COLO829 (cell line): ENCODE measurements around the gene MFSD2B.
"Not testable (repeated sequence)": the region's sequence is repeated elsewhere in the genome, so short reads cannot be mapped to it uniquely, and the experiment has no call there.

Source experiments
- DNase-seq: peaks from one replicate; pipeline ENCODE4 v3.0.0; 2012; ENCODE audit warnings: low spot score

MFSD2B gene

DNA sequence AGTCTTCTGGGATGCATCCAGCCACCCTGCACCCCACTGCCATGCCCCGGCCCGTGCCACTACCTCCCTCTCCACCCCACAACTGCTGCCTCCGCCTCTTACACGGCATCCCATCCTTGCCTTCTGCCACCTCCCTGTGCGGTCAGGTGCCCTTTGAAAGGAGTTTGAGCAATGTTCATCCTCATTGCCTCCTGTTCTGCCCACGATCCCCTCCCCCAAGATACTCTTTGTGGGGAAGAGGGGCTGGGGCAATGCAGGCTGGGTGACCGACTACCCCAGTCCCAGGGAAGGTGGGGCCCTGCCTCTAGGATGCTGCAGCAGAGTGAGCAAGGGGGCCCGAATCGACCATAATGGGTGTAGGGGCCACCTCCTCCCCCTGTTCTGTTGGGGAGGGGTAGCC, 8.4 kb downstream of the MFSD2B start:
- DNase-seq = no peak

DNA sequence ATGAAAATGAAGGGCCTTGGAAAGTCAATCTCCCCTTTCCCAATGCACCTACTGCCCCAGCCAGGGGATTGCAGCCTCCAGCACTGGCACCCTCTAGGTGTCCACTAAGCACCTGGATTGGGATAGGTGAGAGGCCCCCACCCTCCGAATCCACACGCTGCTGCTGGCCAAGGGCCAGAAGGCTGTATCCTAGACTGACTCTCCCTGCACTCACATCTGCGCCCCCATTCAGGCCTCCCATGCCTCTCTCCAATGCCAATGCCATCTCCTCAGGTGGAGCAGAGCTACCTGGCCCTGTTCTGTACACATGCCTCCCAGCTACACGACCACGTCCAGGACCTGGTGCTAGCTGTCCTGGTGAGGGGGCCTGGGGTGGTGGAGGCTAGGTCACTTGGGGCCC, 9.8 kb downstream of the MFSD2B start:
- no peak for DNase-seq

DNA sequence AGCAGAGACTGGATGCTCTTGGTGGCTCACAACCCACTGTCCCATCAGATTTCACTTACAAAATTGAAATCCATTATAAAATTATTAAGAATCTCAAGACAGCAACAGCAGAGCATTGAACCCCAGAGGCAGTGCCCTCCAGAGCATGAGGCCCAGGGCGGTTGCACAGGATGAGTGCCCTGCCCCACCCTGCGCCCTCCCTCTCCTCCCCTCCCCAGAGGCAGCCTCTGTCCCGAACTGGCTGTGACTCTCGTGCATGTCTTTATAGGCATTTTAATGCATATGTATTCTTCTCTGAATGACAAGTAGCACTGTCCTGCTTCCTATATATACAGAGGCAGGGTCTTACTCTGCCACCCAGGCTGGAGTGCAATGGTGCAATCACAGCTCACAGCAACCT, 10.4 kb downstream of the MFSD2B start:
- DNase-seq = no peak

DNA sequence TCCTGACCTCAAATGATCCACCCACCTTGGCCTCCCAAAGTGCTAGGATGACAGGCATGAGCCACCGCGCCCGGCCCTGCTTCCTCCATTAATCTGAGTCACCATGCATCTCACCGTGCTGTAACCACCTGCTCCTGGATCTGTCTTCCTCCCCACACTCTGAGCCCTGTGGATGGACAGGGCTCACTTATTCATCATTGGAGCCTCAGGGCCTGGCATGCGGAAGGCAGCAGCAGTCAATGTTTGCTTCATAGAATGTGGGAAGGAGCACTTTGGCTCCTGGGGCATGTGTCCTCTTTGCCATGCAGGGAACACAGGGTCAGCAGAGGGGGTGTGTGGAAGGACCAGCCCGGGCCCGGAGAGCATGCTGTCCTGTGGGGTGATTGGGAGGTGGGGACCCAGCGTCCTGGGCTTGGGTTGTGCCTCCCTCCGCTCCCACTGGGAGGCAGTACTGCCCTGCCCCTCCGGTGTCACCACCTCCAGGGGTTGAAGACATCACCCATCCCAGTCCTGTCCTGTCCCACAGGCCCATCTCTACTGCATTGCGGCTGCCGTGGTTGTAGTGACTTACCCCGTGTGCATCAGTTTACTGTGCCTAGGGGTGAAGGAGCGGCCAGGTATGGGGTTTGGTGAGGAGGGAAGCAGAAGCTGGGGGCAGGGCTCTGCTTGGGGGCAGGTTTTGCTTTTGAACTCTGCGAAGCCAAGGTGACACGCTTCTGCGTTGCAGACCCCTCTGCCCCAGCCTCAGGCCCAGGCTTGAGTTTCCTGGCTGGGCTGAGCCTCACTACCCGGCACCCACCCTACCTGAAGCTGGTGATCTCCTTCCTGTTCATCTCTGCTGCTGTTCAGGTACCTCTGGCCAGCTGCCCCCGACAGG, 11.5 kb downstream of the MFSD2B start:
- DNase-seq = no peak

DNA sequence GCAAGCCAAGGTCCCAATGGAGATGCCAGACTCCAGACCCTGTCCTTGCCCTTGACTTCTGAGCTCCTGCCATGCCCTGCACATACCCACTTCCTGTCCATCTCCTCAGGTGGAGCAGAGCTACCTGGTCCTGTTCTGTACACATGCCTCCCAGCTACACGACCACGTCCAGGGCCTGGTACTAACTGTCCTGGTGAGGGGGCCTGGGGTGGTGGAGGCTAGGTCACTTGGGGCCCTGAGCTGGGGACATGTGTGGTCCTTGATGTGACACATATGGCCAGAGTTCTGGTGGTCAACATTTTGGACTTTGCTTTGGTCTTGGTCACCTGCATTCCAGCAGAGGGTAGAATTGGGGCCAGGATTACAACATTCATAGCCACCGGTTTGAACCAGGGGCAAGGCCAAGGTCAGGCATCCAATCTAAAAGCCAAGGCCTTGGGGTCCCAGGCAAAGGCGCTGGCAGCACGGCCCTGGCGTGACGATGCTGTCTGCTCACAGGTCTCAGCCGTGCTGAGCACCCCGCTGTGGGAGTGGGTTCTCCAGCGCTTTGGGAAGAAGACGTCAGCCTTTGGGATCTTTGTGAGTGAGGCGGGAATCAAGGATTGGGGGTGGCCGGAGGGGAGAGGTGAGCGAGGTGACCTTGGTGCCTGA, 12.6 kb downstream of the MFSD2B start:
- DNase-seq = no peak

DNA sequence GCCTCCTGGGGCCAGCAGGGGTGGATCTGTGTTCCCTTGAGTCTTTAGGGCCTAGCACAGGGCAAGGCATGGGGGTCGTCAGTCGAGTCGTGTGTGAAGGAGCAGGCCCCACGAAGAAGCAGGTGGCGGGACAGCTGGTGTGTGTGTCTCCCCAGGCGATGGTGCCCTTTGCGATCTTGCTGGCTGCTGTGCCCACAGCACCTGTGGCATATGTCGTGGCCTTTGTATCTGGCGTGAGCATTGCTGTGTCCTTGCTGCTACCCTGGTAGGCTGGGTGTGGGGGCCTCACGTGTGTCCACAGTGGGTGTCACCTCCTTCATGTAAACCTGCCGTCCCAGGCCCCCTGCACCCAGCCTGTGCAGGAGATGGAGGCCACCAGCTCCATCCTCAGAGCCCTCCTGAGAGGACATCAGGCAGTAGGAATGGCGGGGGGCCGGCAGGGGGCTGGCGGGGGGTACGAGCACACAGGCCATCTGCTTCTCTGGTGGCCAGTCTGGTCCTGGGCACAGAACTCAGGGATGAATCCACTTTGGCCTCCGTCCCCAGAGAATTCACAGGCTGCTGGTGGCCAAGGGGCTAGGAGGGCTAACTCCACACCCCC, 13.2 kb downstream of the MFSD2B start:
- DNase-seq = no peak

DNA sequence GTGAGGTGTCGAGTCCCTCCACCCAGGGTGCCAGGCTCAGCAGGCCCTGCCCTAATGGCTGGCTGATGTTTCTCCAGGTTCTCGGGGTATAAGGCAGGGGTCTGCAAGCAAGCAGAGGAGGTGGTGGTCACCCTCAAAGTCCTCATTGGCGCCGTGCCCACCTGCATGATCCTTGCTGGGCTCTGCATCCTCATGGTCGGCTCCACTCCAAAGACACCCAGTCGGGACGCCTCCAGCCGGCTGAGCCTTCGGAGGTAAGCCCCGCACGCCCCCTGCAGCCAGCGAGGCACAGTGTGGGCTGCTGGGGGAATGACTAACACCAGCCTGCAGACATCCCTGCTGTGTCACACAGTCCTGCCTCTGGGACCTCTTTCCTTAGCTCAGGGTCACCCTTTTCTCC, 14.1 kb downstream of the MFSD2B start:
- DNase-seq = no peak

DNA sequence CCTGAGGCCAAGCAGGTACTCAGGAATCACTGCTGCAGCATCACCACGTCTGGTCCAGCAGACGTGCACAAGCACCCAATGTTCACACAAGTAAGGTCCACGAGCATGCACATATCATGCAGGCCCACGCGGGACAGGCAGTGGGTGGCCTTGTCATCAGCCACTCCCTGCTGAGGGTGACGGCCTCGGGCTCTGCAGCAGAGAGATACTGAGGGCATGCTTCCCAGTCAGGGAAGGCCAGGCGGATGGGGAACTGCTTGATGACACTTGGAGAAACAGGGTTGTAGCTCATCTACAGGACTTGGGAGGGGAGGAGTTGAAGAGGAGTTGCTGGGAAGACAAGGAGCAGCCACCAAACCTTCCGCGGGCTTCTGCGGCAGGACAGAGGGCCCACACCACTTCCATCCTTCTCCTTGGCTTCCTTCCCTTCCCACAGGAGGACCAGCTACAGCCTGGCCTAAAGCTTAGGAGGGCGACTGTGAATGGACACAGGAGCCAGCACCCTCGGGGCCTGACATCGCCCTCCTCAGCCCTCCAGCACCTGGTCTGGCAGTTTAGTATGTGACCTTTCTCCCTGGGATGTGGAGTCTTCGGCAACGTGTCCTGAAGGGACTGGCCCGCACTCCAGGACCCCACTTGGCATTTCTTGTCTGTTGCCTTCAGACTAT, 15.2 kb downstream of the MFSD2B start:
- DNase-seq = no peak

DNA sequence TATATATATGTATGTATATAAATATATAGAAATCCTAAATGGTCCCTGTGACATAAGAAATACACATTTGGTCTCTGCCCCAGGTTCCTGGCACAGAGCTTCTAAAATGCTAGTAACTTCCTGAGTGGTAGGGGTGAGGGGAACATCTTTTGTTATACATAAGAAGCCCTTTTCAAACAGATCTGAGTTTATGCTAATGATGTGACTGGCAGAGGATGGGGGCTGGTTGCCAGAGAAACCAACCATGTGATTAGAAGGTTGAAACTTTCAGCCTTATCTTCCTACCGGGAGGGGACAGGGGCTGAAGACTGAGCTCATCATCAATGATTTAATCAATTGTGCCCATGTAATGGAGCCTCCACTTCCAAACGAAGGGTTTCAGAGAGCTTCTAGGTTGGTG, 16.3 kb downstream of the MFSD2B start:
- DNase-seq = no peak

DNA sequence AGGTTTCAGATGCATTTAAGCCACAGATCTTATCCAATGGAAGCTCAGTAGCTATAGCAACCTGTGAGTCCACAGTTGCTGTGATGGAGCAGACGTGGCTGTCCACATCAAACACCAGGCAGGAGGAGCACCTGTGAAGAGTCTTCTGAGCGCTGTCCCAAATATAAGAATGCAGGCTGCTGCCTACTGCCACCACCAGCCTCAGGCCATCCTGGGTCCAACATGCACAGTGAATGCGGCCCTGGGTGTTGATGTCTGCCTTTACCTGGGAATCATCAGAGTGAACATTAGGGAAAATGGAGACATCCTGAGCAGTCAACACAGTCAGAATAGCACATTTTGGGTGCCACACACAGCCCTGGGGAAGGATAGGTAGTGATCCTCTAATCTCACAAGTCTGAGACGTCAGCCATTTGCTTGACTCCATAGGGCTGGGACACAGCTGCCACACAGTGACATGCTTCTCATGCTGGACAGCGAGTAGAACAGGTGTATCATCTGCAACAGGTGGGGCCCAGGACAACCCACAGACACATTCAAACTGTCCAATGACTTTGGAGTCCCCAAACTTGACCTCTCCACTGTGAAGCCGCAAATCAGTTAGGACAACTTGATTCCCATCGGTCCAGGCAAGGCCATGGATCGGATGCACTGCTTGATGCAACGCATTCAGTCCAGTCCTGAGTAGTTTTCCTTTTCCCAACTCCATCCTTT, 29.1 kb downstream of the MFSD2B start:
- no peak for DNase-seq

DNA sequence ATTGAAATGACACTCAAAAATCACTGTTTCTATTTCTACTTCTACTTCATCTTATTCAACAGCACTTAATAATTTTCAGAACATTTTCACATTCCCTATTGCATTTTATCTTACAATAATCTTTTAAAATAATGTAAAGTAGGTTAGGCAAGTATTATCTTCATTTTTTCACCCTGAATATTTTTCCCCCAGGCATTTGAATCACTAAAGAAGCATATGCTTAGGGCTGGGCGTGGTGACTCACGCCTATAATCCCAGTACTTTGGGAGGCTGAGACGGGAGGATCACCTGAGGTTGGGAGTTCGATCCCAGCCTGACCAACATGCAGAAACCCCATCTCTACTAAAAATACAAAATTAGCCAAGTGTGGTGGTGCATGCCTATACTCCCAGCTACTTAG, 30.6 kb downstream of the MFSD2B start:
- DNase-seq = no peak

DNA sequence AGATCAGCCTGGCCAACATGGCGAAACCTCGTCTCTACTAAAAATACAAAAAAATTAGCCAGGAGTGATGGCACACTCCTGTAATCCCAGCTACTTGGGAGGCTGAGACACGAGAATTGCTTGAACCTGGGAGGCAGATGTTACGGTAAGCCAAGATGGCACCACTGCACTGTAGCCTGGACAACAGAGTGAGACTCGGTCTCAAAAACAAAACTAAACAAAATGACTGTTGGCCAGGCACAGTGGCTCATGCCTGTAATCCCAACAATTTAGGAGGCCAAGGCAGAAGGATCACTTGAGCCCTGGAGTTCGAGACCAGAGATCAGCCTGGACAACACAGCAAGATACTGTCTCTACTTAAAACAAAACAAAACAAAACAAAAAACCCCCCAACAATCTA, 33.2 kb downstream of the MFSD2B start:
- not testable (repeated sequence) for DNase-seq

DNA sequence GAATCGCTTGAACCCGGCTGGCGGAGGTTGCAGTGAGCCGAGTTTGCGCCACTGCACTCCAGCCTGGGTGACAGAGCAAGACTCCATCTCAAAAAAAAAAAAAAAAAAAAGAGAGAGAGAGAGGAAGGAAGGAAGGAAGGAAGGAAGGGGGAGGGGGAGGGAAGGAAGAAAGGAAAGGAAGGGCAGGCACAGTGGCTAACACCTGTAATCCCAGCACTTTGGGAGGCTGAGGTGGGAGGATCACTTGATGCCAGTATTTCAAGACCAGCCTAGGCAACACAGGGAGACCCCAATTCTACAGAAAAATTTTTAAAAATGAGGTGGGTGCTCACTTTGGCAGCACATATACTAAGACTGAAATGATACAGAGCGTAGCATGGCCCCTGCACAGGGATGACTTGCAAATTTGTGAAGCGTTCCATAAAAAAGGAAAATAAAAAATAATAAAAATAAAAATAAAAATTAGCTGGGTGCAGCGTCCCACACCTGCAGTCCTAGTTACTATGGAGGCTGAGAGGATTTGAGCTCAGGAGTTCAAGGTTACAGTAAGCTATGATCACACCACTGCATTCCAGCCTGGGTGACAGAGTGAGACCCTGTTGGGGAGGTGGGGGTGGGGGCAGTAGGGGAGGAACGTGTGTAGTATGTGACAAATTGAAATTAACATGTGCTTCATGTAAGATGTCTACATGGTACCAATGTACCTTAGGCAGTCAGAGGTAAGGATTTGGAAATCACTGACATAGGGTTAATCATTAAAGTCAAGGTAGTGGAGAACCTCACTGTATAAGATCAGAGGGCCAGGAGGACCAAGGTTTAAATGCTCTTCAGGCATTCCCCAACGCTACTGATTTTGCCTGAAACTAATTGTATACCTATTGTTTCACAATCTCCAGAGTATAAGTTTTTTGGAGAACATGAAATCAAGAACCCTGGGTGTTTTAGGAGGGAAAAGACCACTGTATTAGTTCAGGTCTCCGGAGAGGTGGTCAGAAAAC, 35.9 kb downstream of the MFSD2B start:
- DNase-seq = no peak

DNA sequence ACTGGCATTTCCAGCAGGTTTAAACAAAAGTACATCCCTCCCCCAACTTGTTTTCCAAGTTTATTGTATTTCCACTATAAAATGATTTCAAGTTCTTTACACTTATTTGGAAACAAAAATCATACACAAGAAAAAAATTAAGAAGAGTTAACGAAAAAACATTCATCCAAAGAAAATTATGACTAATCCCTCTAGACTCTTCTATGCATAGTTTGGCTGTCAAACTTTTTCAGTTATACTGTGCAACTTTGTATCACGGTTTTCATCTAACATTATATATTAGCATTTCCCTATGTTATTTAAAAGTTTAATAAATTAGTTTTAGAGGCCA, 36.7 kb downstream of the MFSD2B start:
- DNase-seq = no peak

DNA sequence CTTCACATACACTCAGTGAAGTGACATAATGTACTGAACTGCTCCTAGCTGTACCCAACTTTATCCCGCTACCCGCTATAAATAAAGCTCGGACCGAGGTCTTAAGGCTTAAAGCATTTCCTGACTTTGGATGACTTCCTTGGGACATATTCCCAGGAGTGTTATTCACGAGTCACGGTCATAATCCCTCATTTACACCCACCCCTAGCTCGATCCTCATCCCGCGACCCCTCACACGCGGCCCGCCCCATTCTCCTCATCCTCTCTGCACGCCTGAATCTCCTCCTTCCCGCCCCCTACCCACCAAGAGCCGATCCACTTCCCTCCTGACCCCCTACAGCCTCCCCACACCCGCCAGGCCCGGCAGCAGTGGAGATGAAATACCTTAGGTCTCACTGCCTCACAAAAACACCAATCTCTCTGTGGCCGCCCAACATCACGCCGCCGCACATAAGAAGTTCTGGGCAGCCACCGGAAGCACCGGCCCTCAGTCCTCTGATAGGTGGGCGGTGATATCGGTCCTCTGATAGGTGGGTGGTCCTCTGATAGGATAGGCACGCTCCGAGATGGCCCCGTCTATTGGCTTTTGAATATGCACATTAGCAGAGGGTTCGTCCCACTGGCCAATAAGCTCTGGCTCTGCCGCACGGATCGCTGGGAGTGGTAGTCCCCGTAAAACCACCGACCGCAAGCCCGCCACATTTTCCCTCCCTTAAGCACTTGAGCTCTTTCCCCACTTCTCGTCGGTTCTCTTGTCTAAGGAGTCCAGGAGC, 37.2 kb downstream of the MFSD2B start, which contains the start of gene WDCP:
Gene WDCP, minus strand, starts transcription at position 462 of the 773 bp plus-strand sequence. CDS start 7,897 bp downstream, outside the sequence.
- peak; percentile 88 for DNase-seq

DNA sequence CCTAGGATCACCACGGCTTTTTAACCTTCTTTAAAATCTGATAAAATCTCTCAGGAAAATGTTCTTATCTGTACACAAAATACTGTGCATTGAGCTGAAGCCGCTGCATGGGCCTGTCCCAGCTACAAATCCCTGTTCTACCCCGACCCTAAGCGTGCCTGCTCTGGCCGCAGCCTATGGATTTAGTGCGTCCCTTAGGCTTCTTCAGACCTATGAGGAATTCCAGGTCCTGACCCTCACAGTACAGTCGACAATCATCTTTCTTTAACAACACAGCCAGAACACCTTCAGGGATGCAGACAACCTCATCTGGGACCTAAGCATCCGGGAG, 37.8 kb downstream of the MFSD2B start:
- no peak for DNase-seq

DNA sequence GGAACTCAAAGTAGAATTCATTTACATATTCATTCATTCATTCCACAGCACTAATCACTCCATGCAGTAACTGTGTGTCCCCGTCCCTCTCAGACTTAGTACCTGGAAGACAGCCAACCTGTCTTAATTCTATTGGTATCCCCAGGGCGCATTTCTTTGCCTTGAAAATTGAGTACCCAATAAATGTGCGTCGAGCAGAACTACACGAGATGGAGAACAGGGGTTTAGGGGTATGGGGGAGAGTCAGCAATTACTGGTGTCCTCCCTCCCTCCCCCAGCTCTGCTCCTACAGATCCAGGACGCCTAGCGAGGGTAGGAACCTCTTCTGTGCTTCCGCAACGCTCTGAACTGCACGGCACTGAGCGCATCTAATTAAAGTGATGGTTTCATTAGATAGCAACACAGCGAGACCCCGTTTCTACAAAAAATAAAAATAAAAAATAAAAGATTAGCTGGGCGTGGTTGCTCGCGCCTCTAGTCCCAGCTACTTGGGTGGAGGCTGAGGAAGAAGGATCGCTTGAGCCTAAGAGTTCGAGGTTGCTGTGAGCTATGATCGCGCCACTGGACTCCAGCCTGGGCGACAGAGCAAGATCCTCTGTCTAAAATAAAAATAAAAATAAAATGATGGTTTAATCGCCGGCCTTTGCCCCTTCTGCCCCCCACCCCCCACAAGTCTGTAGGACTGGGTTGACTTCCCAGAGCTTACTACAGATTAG, 39.0 kb downstream of the MFSD2B start:
- DNase-seq = no peak

DNA sequence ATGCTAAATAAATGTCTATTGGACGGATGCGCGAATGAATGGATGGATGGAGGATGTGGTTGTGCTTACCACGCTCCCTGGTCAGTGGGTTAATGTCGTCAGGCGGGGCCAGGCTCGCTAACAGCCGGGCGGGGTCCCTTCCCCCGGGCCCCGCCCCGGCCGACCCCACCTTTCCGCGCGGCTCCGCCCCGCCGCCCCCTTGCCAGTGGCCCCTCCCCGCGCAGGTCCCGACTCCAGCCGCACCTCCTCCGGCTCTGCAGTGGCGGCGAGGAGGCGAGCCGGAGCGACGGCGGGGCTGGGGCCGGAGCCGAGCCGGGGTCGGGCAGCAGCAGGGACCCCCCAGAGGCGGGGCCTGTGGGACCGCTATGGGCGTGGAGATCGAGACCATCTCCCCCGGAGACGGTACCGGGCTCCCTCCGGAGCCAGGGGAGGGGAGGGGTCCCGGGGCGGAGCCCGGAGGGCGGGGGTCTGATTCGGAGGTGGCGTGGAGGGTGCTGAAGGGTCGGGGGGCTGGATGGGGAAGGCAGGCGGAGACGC, 39.7 kb downstream of the MFSD2B start, which contains the start of gene FKBP1B:
Gene FKBP1B, plus strand, starts transcription at position 257 of the 537 bp plus-strand sequence. Its CDS starts 109 bp downstream, at position 366.
- peak; percentile 15 for DNase-seq
